ENCODE data around the gene SLC16A9. TPM values are rescaled to one million over a fixed set of nuclear protein-coding genes. Genes with fewer than 3 reads are reported as not detected.

The SLC16A9 gene
- total RNA-seq, 2 experiments from 2014 or later, result 0.08 to 0.12 TPM

- no peak for DNase-seq
- POLR2A ChIA-PET, result no interaction called here
- CTCF ChIA-PET, result no interaction called here
- Mint-ChIP-seq H3K27me3 (peaks cover 13% of the 10 kb centered on the region), H3K27ac (no peak overlapping the region), H3K4me1 (peaks cover 4% of the 10 kb centered on the region), H3K9me3 (no peaks in the 10 kb centered on the region), H3K36me3 (ENCODE audit: low read depth) (no peaks in the 10 kb centered on the region), H3K4me3 (no peak overlapping the region)
These were observed 82.2 kb downstream of the SLC16A9 start for GRCh38 chr10:59627366-59628018.

GRCh38 chr10:59626523-59626869, 83.2 kb downstream of the SLC16A9 start:
- POLR2A ChIA-PET, result no interaction called here
- CTCF ChIA-PET, result interaction anchor here (1.0 to 1.3 kb wide), 3 partner anchors 83 to 280 kb away, joined by 3 to 4 read pairs (median 4); partner anchors contain the start of genes CCDC6 and SLC16A9
- peaks cover 10% of the 10 kb centered on the region for H3K27me3 Mint-ChIP-seq
- H3K9me3 Mint-ChIP-seq, result no peaks in the 10 kb centered on the region
- no peak overlapping the region for H3K4me3 Mint-ChIP-seq
- H3K36me3 Mint-ChIP-seq (ENCODE audit: low read depth), result no peaks in the 10 kb centered on the region
- no peak for DNase-seq
- H3K27ac Mint-ChIP-seq, result no peak overlapping the region
- peaks cover 4% of the 10 kb centered on the region for H3K4me1 Mint-ChIP-seq

- no peaks in the 10 kb centered on the region for H3K9me3 Mint-ChIP-seq
- H3K4me1 Mint-ChIP-seq, result peaks cover 4% of the 10 kb centered on the region
- ChIA-PET POLR2A (no interaction called here), CTCF (interaction anchor here (0.7 to 1.3 kb wide), 4 partner anchors 9 to 281 kb away, joined by 3 to 4 read pairs (median 4); partner anchors contain the start of genes CCDC6 and SLC16A9)
- H3K4me3 Mint-ChIP-seq, result no peak overlapping the region
- H3K27me3 Mint-ChIP-seq, result peaks cover 7% of the 10 kb centered on the region
- DNase-seq, result peak; percentile 62
- no peaks in the 10 kb centered on the region for H3K36me3 Mint-ChIP-seq (ENCODE audit: low read depth)
- no peak overlapping the region for H3K27ac Mint-ChIP-seq
These were observed 83.7 kb downstream of the SLC16A9 start for GRCh38 chr10:59625721-59626522.

GRCh38 chr10:59624951-59625350, 84.7 kb downstream of the SLC16A9 start:
- no peak overlapping the region for H3K4me3 Mint-ChIP-seq
- no peaks in the 10 kb centered on the region for H3K9me3 Mint-ChIP-seq
- H3K27ac Mint-ChIP-seq, result no peak overlapping the region
- H3K36me3 Mint-ChIP-seq (ENCODE audit: low read depth), result no peaks in the 10 kb centered on the region
- no peak for DNase-seq
- peaks cover 4% of the 10 kb centered on the region for H3K4me1 Mint-ChIP-seq
- POLR2A ChIA-PET, result no interaction called here
- peaks cover 3% of the 10 kb centered on the region for H3K27me3 Mint-ChIP-seq
- CTCF ChIA-PET, result no interaction called here

- Mint-ChIP-seq H3K4me3 (no peak overlapping the region), H3K36me3 (ENCODE audit: low read depth) (no peaks in the 10 kb centered on the region), H3K4me1 (peaks cover 4% of the 10 kb centered on the region), H3K27me3 (peaks cover 2% of the 10 kb centered on the region), H3K9me3 (no peaks in the 10 kb centered on the region), H3K27ac (no peak overlapping the region)
- CTCF ChIA-PET, result no interaction called here
- POLR2A ChIA-PET, result no interaction called here
- no peak for DNase-seq
These were observed 85.5 kb downstream of the SLC16A9 start for GRCh38 chr10:59624136-59624535.

GRCh38 chr10:59623133-59624121, 86.2 kb downstream of the SLC16A9 start:
- POLR2A ChIA-PET, result no interaction called here
- CTCF ChIA-PET, result interaction anchor here (0.7 to 1.0 kb wide), 3 partner anchors 10 to 356 kb away, joined by 3 read pairs; no protein-coding TSS in a partner anchor
- DNase-seq, result no peak
- H3K4me1 Mint-ChIP-seq, result peaks cover 4% of the 10 kb centered on the region
- H3K9me3 Mint-ChIP-seq, result no peaks in the 10 kb centered on the region
- H3K27ac Mint-ChIP-seq, result no peak overlapping the region
- no peak overlapping the region for H3K4me3 Mint-ChIP-seq
- no peaks in the 10 kb centered on the region for H3K36me3 Mint-ChIP-seq (ENCODE audit: low read depth)
- peaks cover 2% of the 10 kb centered on the region for H3K27me3 Mint-ChIP-seq

- H3K27ac Mint-ChIP-seq, result no peak overlapping the region
- H3K36me3 Mint-ChIP-seq (ENCODE audit: low read depth), result no peaks in the 10 kb centered on the region
- H3K4me1 Mint-ChIP-seq, result peaks cover 4% of the 10 kb centered on the region
- peaks cover 3% of the 10 kb centered on the region for H3K27me3 Mint-ChIP-seq
- no peak overlapping the region for H3K4me3 Mint-ChIP-seq
- H3K9me3 Mint-ChIP-seq, result no peaks in the 10 kb centered on the region
- ChIA-PET CTCF (interaction anchor here (0.7 to 1.0 kb wide), 4 partner anchors 8 to 357 kb away, joined by 3 to 4 read pairs (median 3); no protein-coding TSS in a partner anchor), POLR2A (no interaction called here)
- peak; percentile 51 for DNase-seq
These were observed 87.1 kb downstream of the SLC16A9 start for GRCh38 chr10:59622320-59623132.

- no peak for DNase-seq
- Mint-ChIP-seq H3K4me1 (peaks cover 4% of the 10 kb centered on the region), H3K36me3 (ENCODE audit: low read depth) (no peaks in the 10 kb centered on the region), H3K4me3 (no peak overlapping the region), H3K27ac (no peak overlapping the region), H3K27me3 (peaks cover 7% of the 10 kb centered on the region), H3K9me3 (no peaks in the 10 kb centered on the region)
- POLR2A ChIA-PET, result no interaction called here
- CTCF ChIA-PET, result interaction anchor here (1.0 kb wide), 1 partner anchor 9 kb away, joined by 4 read pairs; no protein-coding TSS in a partner anchor
These were observed 87.9 kb downstream of the SLC16A9 start for GRCh38 chr10:59621771-59622170.

GRCh38 chr10:59618666-59619065, 91.0 kb downstream of the SLC16A9 start:
- Mint-ChIP-seq H3K27ac (no peak overlapping the region), H3K36me3 (ENCODE audit: low read depth) (no peaks in the 10 kb centered on the region), H3K4me1 (no peaks in the 10 kb centered on the region), H3K9me3 (no peaks in the 10 kb centered on the region), H3K4me3 (no peak overlapping the region), H3K27me3 (peaks cover 7% of the 10 kb centered on the region)
- no peak for DNase-seq
- POLR2A ChIA-PET, result no interaction called here
- CTCF ChIA-PET, result no interaction called here

GRCh38 chr10:59617996-59618395, 91.7 kb downstream of the SLC16A9 start:
- H3K4me3 Mint-ChIP-seq, result no peak overlapping the region
- no peak overlapping the region for H3K27ac Mint-ChIP-seq
- POLR2A ChIA-PET, result no interaction called here
- no peaks in the 10 kb centered on the region for H3K4me1 Mint-ChIP-seq
- peaks cover 7% of the 10 kb centered on the region for H3K27me3 Mint-ChIP-seq
- DNase-seq, result no peak
- CTCF ChIA-PET, result interaction anchor here (0.6 kb wide), 1 partner anchor 164 kb away, joined by 3 read pairs; no protein-coding TSS in a partner anchor
- no peaks in the 10 kb centered on the region for H3K36me3 Mint-ChIP-seq (ENCODE audit: low read depth)
- H3K9me3 Mint-ChIP-seq, result no peaks in the 10 kb centered on the region

GRCh38 chr10:59611048-59611447, 98.6 kb downstream of the SLC16A9 start:
- Mint-ChIP-seq H3K4me1 (no peaks in the 10 kb centered on the region), H3K36me3 (ENCODE audit: low read depth) (no peaks in the 10 kb centered on the region)
- POLR2A ChIA-PET, result no interaction called here

GRCh38 chr10:59607970-59608369, 101.7 kb downstream of the SLC16A9 start:
- ChIA-PET POLR2A (no interaction called here), CTCF (interaction anchor here (0.7 kb wide), 1 partner anchor 56 kb away, joined by 3 read pairs; no protein-coding TSS in a partner anchor)
- DNase-seq, result no peak
- H3K9me3 Mint-ChIP-seq, result no peaks in the 10 kb centered on the region
- no peaks in the 10 kb centered on the region for H3K4me1 Mint-ChIP-seq
- H3K4me3 Mint-ChIP-seq, result no peak overlapping the region
- no peaks in the 10 kb centered on the region for H3K36me3 Mint-ChIP-seq (ENCODE audit: low read depth)
- no peak overlapping the region for H3K27ac Mint-ChIP-seq
- H3K27me3 Mint-ChIP-seq, result peaks cover 11% of the 10 kb centered on the region

More at GRCh38 chr10:59611048-59611447, 98.6 kb downstream of the SLC16A9 start:
- CTCF ChIA-PET, result no interaction called here
- Mint-ChIP-seq H3K9me3 (no peaks in the 10 kb centered on the region), H3K4me3 (no peak overlapping the region), H3K27ac (no peak overlapping the region), H3K27me3 (peaks cover 11% of the 10 kb centered on the region)
- DNase-seq, result no peak

Data from activated CD4-positive, alpha-beta T cell treated with anti-CD3 and anti-CD28 coated beads, Interleukin-2, amount 10 ng/mL, durations not matched to agents 7 days and 5 days (primary cell).